Measurements from ENCODE around the gene SCYGR8.
"Not testable (repeated sequence)": the region's sequence is repeated elsewhere in the genome, so short reads cannot be mapped to it uniquely, and the experiment has no call there.

The SCYGR8 gene, protein sequence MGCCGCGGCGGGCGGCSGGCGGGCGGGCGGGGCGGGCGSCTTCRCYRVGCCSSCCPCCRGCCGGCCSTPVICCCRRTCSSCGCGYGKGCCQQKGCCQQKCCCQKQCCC
- 0 reads per million in 4 experiments for total RNA-seq

DNA sequence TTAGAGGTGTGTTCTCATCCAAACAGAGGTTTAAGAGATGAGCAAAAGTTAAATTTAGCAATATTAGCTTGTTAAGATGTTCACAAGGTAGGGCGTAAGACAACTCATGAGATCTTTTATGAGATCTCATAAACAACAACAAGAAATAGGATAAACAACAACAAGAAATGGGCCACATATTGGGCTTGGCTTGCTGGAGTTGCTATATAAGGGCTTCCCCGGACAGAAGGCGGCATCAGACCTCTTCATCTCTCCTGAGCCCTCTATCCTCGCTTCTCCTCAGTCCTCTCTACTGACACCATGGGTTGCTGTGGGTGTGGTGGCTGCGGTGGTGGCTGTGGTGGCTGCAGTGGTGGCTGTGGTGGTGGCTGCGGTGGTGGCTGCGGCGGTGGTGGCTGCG, at the start of gene SCYGR8:
Gene SCYGR8, plus strand, starts transcription at position 301 of the 400 bp plus-strand sequence. Its CDS starts 0 bp downstream, at position 301.
- DNase-seq = no peak

DNA sequence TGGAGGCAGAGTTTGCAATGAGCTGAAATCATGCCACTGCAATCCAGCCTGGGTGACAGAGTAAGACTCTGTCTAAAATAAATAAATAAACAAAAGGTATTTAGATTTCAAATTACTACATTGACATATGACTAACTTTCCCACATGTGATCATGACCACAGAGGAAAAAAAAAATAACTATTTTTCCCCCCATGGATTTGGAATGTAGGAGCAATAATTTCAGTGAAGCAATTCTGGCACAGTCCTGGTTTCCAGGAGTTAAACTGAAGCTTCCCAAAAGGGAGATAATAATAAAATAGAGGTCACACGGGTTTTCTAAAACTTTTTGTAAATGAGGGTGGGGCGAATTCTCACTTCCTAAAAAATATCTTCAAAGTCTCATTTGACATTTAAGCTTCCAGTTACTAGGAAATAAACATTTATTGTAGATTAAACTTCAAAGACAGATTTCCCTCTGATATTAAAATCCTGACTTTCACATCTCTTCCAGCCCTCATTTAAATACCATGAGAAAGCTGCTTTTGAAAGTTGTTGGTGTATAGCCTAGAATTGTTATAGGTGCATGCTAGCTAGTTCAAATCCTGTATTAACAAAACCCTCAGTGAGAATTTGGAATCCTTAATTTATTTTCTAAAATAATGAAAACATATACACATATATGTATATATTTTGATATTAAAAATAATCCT, 48.6 kb upstream of the SCYGR8 start:
- DNase-seq = no peak

DNA sequence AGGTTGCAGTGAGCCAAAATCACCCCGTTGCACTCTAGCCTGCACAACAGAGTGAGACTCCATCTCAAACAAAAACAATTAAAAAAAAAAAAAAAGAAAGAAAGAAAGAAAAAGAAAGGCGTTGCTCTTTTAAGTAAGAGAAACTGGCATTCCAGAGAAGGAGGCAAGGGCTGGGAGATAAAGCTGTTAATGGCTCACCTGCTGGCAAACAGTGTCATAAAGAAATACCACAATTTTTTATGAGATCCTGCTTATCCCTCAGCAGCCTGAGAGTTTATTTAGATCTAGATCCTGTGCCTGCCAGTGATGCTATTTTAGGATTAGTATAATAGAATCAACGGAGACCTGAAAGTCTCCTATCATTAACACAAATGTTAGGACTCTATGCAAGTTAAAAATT, 44.1 kb upstream of the SCYGR8 start:
- no peak for DNase-seq

DNA sequence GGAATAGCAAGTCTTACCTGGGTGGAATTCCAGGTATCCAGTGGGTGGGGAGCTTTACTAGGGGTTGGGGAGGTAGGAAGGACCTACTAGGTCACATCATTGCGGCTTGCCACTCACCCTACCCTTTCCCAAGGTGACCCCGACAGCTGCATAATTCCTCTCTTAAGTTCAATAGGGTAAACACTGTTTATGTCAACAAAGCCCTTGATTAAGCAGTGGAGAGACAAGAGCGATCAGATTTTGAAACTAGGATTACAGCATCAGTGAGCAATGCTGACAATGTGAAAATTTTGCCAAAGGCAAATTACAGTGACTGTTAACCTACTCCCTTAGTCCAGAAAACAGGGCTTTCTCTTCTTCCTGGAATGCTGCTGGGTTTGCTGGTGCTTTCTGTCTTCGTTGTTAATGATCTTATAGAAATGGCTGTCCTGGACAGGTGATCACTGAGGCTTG, 42.4 kb upstream of the SCYGR8 start:
- DNase-seq = no peak

DNA sequence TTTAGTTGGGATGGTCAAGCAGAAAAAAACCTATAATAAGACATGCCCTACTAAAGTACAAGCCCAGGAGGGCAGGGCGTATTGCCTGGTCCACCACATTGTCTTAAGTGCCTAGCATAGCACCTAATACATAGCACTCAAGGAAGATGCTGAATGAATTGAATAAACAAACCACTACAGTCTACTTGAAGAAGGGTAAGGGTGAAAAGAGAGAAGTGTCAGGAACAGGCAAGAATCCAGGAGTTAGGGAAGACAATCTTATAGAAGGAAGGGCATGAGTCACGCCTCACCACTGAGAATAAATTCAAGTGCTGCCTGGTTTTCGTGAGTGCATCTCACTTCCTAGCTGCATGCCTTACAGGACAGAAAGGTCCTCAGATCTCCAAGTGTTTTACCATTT, 41.7 kb upstream of the SCYGR8 start:
- DNase-seq = no peak

DNA sequence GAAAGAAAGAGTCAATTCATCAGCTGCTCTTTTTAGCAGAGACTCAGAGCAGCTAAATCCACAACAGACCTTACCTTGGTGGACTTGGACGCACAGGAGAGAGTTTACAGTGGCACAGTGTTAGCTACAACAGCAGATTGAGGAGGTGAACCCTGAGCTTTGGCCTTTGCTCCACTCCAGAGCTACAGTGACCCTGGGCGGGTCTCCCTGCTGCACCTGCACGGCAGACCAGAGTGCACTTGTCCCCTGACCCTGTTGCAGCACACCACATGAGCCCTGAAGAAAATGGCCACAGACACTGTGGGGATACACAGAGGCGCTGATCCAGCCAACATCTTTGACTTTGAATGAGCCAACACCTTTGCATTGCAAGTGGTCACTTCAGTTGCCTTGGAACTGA, 38.8 kb upstream of the SCYGR8 start:
- DNase-seq = no peak

DNA sequence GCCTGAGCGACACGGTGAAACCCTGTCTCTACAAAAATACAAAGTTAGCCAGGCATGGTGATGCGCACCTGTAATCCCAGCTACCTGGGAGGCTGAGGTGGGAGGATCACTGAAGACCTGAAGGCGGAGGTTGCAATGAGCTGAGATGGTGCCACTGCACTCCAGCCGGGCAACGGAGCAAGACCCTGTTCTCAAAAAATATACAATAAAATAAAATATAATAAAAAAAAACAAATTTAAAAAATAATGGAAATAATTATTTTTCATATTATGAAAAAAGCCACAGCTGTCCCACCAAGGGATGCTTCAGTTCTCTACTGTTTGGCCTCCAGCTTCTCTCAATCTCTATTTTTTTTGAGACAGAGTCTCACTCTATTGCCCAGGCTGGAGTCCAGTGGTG, 38.3 kb upstream of the SCYGR8 start:
- no peak for DNase-seq

DNA sequence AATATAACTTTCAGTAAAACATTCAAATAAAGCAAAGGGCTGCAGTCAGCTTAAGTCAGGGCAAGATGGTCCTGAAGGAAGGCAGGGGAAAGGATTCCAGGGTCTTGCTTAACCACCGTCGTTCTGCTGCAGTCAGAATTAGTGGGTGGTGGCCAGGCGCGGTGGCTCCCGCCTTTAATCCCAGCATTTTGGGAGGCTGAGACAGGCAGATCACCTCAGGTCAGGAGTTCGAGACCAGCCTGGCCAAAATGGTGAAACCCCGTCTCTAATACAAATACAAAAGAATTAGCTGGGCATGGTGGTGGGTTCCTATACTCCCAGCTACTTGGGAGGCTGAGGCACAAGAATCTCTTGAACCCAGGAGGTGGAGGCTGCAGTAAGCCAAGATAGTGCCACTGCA, 34.7 kb upstream of the SCYGR8 start:
- DNase-seq = no peak

DNA sequence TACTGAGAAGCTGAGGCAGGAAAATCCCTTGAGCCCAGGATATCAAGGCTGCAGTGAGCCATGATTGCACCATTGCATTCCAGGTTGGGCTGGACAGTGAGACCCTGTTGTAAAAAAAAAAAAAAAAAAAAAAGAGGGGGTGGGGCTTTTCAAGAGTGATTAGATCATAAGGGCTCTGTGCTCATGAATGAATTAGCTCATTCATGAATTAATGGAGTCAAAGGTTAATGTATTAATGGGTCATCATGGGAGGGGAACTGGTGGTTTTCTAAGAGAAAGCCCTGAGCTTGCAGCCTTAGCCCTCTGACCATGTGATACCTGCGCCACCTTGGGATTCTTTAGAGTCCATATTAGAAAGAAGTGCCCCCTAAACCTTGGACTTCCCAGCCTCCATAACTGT, 32.4 kb upstream of the SCYGR8 start:
- no peak for DNase-seq

DNA sequence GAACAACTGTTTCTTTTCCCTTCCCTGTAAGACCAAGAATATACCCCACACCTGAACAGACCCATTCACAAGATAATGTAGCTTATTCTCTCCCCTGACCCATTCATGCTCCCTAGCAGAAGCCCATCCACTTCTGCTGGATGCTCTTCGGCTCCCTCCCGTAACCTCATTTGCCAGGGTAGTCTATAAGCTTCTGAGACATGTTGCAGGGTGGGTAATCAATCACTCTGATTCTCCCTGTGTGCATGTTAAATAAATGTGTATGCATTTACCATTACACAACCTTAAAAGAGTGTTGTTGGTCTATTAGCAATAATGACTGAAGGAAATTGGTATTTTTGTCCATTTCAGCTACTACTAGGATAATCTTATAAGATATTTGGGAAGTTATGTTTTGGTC, 29.2 kb upstream of the SCYGR8 start:
- no peak for DNase-seq

DNA sequence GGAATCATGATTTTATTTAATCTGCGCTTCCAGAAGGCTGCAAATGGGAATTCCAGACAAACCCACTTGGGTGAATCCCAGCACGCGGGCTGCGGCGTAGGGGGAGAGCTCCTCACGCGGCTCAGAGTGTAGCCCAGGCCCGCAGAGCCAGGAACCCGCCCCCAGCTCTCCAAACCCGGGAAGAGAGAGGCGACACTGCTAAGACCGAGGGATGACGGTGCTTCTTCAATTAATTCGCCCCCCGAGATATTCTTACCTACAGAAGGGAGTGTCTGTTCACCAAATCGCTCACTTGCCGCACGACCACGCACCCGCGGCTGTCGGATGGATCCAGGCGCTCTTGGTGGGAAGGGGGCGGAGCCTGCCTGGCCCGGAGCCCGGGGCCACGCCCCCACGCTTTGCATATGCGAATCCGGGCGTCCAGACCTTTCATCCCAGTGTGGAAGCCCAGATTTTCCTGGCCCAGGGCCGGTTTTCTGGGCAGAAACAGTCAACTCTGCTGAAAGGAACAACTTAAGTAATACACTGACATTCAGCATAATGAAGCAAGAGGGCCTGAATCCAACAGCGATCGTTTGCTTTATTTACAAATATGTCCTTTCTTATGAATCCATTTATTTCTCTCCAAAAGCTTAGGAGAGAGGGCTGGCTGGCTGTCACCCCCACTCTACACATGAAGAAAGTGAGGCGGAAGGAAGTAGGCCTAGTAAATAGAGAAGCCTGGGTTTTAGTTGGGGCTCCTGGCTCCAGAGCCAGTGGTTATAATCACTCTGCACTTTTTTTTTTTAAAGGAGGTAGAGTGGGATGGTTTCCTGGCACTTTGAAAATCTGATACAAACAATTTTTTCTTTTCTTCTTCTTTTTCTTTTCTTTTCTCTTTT, 27.8 kb upstream of the SCYGR8 start, which contains the start of gene SLC19A3:
Gene SLC19A3, minus strand, starts transcription at position 342 of the 881 bp plus-strand sequence. CDS start 15,710 bp downstream, outside the sequence.
- DNase-seq = no peak

DNA sequence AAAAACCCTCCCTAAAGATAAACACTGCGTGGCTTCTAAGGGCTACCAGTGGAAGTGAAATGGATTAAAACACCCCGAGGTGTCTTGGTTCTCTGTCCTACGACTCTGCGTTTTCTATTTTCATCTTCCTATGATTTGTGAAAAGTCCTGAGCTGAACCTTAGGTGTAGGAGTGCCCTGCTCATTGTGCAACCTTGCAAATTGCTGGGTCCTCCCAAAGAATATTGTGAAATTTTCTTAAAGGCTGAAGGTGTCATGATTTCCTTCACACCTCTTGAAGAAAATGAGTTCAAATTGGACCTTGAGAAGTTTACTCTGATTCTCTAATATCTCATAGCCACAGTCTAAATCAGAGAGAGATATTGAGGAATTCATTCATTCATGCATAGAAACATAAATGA, 26.1 kb upstream of the SCYGR8 start:
- no peak for DNase-seq

DNA sequence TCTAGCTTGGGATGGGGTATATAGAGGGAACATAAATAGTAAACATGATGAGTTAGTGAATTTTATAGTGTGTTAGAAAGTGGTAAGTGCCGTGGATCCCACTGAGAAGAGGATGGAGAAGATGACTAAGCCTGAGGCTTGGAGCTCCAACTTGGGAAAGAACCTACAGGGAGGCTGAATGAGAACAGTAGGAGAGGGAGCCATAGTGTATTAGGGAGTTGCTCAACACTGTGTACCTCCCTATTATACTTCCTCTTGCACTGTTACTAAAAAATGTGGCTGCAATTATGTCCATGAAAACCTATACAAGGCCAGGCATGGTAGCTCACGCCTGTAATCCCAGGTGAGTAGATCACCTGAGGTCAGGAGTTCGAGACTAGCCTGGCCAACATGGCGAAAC, 25.0 kb upstream of the SCYGR8 start:
- no peak for DNase-seq

DNA sequence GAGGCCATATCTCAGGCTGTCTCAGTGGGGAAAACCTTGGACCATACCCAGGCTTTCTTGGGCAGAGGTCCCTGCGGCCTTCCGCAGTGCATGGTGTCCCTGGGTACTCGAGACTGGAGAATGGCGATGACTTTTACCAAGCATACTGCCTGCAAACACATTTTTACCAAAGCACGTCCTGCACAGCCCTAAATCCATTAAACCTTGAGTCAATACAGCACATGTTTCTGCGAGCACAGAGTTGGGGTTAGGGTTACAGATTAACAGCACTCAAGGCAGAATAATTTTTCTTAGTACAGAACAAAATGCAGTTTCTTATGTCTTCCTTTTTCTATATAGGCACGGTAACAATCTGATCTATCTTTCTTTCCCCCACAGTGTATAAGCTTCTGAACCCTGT, 22.9 kb upstream of the SCYGR8 start:
- not testable (repeated sequence) for DNase-seq

DNA sequence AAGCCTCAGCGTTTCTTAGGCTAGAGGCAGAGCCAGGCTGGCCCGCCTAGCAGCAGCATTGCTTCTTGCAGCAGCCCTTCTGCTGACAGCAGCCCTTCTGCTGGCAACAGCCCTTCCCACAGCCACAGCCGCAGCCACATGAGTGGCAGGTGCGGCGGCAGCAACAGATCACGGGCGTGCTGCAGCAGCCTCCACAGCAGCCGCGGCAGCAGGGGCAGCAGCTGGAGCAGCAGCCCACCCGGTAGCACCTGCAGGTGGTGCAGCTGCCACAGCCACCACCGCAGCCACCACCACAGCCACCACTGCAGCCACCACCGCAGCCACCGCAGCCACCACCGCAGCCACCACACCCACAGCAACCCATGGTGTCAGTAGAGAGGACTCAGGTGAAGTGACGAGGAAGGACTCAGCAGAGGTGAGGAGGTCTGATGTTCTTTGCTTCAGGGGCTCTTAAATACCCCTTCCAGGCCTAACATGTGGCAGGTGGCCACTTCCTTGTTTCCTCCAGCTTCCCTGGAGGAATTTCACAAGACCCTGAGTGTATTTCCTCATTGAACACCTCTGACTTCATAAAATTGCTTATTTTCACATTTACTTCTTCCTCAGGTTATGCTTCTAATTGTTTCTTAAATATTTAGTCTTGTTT, 21.2 kb upstream of the SCYGR8 start, which contains the start of gene SCYGR6:
Gene SCYGR6, minus strand, starts transcription at position 364 of the 646 bp plus-strand sequence. Its CDS starts 0 bp downstream, at position 364.
- DNase-seq = no peak

DNA sequence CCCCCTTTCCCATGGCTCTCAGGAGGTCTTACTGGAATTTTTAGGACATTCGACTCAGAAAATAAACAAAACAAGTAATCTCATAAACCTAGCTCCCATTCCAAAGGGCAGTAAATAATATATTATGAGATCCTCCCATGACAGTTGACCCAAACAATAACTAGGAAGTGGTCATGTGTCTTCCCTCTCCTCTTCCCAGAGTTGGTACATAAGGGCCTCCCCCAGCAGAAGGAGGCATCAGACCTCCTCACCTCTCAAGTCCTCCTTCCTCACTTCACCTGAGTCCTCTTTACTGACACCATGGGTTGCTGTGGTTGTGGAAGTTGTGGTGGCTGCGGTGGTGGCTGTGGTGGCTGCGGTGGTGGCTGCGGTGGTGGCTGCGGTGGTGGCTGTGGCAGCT, 17.7 kb upstream of the SCYGR8 start, which contains the start of gene SCYGR7:
Gene SCYGR7, plus strand, starts transcription at position 301 of the 400 bp plus-strand sequence. Its CDS starts 0 bp downstream, at position 301.
- no peak for DNase-seq

DNA sequence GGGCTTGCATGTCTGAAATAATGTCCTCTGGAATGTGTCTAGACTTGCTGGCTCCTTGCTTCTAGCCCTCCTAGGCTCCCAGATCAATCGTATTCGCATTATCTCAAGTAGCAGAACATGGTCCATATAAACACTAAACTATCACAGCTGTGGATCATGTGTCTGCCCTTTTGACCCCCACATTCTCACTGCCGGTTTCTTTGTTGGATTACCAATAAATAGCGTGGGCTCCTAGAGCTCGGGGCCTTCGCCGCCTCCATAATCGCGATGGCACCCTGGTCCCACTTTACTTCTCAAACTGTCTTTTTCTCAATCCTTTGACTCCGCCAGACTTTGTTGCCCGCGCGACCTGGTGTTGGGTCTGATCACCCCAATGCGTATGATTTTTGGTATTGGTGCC, 6.3 kb upstream of the SCYGR8 start:
- DNase-seq = no peak

DNA sequence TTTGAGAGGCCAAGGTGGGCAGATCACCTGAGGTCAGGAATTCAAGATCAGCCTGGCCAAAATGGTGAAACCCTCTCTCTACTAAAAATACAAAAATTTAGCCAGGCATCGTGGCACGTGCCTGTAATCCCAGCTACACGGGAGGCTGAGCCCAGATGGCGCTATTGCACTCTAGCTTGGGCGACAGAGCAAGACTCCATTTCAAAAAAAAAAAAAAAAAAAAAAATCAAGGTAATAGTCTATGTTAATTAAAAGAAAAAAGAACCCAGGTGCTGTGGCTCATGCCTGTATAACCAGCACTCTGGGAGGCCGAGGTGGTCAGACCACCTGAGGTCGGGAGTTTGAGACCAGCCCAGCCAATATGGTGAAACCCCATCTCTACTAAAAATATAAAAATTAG, 5.0 kb upstream of the SCYGR8 start:
- DNase-seq = not testable (repeated sequence)

DNA sequence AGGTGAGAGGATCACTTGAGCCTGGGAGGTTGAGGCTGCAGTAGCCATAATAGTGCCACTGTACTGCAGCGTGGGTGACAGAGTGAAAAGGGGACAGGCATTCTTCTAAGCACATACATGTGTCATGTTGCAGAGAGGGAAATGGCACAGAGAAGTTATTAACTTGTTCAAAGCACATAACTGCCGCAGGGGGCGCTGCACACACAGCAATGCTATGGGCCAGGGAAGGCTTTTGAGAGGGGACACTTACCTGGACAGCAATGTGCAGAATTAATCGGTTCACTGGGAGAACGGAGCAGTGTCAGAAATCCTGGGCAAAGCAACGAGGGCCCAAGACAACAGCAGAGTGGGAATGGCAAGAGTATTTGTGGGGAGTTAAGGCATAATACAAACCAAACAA, 2.4 kb downstream of the SCYGR8 start:
- DNase-seq = no peak

DNA sequence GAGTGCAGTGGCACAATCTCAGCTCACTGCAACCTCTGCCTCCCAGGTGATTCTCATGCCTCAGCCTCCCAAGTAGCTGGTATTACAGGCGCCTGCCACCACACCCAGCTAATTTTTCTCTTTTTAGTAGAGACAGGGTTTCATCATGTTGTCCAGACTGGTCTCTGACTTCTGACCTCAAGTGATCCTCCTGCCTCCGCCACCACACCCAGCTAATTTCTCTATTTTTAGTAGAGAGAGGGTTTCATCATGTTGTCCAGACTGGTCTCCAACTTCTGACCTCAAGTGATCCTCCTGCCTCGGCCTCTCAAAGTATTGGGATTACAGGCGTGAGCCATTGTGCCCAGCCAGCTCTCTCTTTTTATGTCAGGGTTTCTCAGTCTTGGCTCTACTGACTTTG, 10.6 kb downstream of the SCYGR8 start:
- not testable (repeated sequence) for DNase-seq

DNA sequence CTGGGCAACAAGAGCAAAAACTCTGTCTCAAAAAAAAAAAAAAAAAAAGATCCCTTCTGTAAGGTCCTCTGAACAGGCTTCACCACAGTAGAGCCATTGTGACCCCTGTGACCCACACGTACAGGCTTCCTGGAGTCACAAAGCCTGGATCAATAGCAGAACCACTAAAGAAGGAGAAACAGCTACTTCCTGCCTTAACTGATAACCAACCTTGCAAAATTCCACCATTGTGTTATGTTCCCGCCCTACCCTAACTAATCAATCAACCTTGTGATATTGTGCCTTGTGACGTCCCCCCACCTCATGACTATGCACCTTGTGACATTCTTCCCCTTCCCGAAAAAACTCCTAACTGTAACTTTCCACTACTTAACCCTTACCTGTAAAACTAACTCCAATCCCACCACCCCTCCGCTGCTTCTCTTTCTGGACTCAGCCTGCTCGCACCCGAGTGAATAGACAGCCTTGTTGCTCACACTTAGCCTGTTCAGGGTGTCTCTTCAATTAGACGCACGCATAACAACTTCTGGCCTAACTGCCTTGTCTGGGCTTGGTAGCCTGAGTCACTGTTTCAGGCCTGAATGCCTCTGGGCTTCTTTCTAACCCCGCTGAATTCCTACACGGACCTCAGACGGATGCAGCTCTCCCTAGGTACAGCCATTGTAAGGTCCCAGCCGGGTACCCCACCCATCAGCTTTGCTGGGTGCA, 13.9 kb downstream of the SCYGR8 start:
- DNase-seq = no peak
